Type B pancreatic cell (in vitro differentiated cells): ENCODE results near the gene NLGN1. TPM values are rescaled to one million over a fixed set of nuclear protein-coding genes. Genes with fewer than 3 reads are reported as not detected.

ENCODE experiments used
- DNase-seq: peaks from one replicate; pipeline ENCODE4 v3.0.0; 2021; ENCODE audit warnings: mixed read lengths; ENCODE audit not compliant: unreplicated experiment; ENCODE audit errors: extremely low spot score
- H3K27ac Mint-ChIP-seq: 2 replicates; pipeline ENCODE4 v1.8.0; 2021; ENCODE audit warnings: mild to moderate bottlenecking, mixed read lengths
- H3K27me3 Mint-ChIP-seq: 2 replicates; pipeline ENCODE4 v1.8.0; 2021; ENCODE audit warnings: mixed read lengths
- H3K36me3 Mint-ChIP-seq: 2 replicates; pipeline ENCODE4 v1.8.0; 2021; ENCODE audit warnings: mixed read lengths
- H3K4me1 Mint-ChIP-seq: one replicate; pipeline ENCODE4 v1.8.0; 2021; ENCODE audit warnings: mixed read lengths; ENCODE audit not compliant: unreplicated experiment
- H3K4me3 Mint-ChIP-seq: 2 replicates; pipeline ENCODE4 v1.8.0; 2021; ENCODE audit warnings: mild to moderate bottlenecking, mixed read lengths
- H3K9me3 Mint-ChIP-seq: 2 replicates; pipeline ENCODE4 v1.8.0; 2021; ENCODE audit warnings: mixed read lengths
- CTCF ChIP-seq: fragments of 200-600 bp; sonication (generic); conservative IDR thresholded peaks from 2 replicates; pipeline ENCODE4 v1.5.0; 2021; ENCODE audit warnings: antibody characterized with exemption, mild to moderate bottlenecking
- total RNA-seq: library from RNA; stranded (reverse); gene quantifications from 2 replicates; pipeline ENCODE4 v1.2.1, GENCODE V29; 2021; ENCODE audit warnings: low replicate concordance

The NLGN1 gene
- total RNA-seq, 1 donor from 2014 or later: 12.6 TPM

- no peaks in the 10 kb centered on the region for H3K27me3 Mint-ChIP-seq
- no peak overlapping the region for H3K4me3 Mint-ChIP-seq
- H3K9me3 Mint-ChIP-seq: peaks cover 6% of the 10 kb centered on the region
- peaks cover 13% of the 10 kb centered on the region for H3K4me1 Mint-ChIP-seq
- no peaks in the 10 kb centered on the region for H3K36me3 Mint-ChIP-seq
- no peak for TF ChIP-seq CTCF
- DNase-seq: no peak
- no peak overlapping the region for H3K27ac Mint-ChIP-seq
These were observed 931.8 kb downstream of the NLGN1 start for GRCh38 chr3:174329321-174329720.

- H3K4me1 Mint-ChIP-seq: peaks cover 10% of the 10 kb centered on the region
- no peak for TF ChIP-seq CTCF
- H3K36me3 Mint-ChIP-seq: no peaks in the 10 kb centered on the region
- DNase-seq: no peak
- H3K27ac Mint-ChIP-seq: no peak overlapping the region
- peaks cover 9% of the 10 kb centered on the region for H3K9me3 Mint-ChIP-seq
- H3K4me3 Mint-ChIP-seq: no peak overlapping the region
- no peaks in the 10 kb centered on the region for H3K27me3 Mint-ChIP-seq
These were observed 932.8 kb downstream of the NLGN1 start for GRCh38 chr3:174330303-174330702.

GRCh38 chr3:174331095-174331800 is 933.7 kb downstream of the NLGN1 start:
- no peak overlapping the region for H3K4me3 Mint-ChIP-seq
- no peaks in the 10 kb centered on the region for H3K27me3 Mint-ChIP-seq
- peaks cover 9% of the 10 kb centered on the region for H3K9me3 Mint-ChIP-seq
- no peak overlapping the region for H3K27ac Mint-ChIP-seq
- no peak for TF ChIP-seq CTCF
- peaks cover 5% of the 10 kb centered on the region for H3K4me1 Mint-ChIP-seq
- no peak for DNase-seq
- H3K36me3 Mint-ChIP-seq: no peaks in the 10 kb centered on the region

- no peaks in the 10 kb centered on the region for H3K4me1 Mint-ChIP-seq
- H3K27me3 Mint-ChIP-seq: no peaks in the 10 kb centered on the region
- no peaks in the 10 kb centered on the region for H3K36me3 Mint-ChIP-seq
- no peak for TF ChIP-seq CTCF
- no peak for DNase-seq
- no peak overlapping the region for H3K4me3 Mint-ChIP-seq
- H3K27ac Mint-ChIP-seq: no peak overlapping the region
- peaks cover 9% of the 10 kb centered on the region for H3K9me3 Mint-ChIP-seq
These were observed 934.8 kb downstream of the NLGN1 start for GRCh38 chr3:174332391-174332790.

GRCh38 chr3:174333640-174334039 is 936.1 kb downstream of the NLGN1 start:
- Mint-ChIP-seq H3K4me3 (no peak overlapping the region), H3K27me3 (no peaks in the 10 kb centered on the region), H3K4me1 (no peaks in the 10 kb centered on the region), H3K9me3 (peaks cover 9% of the 10 kb centered on the region), H3K36me3 (no peaks in the 10 kb centered on the region), H3K27ac (no peak overlapping the region)
- no peak for DNase-seq
- no peak for TF ChIP-seq CTCF
